GM10266 (cell line): ENCODE measurements around the gene MEIG1.
A peak's percentile ranks its signal among the peaks of the same experiment; 100 is the strongest.

ENCODE experiments used
- DNase-seq: peaks from one replicate; pipeline ENCODE4 v3.0.0; 2012; ENCODE audit errors: extremely low spot score
- CTCF ChIP-seq: IDR thresholded peaks from 2 replicates; pipeline ENCODE4 v1.5.1; 2012; ENCODE audit warnings: mild to moderate bottlenecking, low read depth; ENCODE audit not compliant: control insufficient read depth, insufficient read depth; ENCODE audit errors: missing control alignments

MEIG1 gene

GRCh38 chr10:14947268-14947667 is 11.9 kb upstream of the MEIG1 start:
- no peak for DNase-seq
- TF ChIP-seq CTCF: no peak

DNA sequence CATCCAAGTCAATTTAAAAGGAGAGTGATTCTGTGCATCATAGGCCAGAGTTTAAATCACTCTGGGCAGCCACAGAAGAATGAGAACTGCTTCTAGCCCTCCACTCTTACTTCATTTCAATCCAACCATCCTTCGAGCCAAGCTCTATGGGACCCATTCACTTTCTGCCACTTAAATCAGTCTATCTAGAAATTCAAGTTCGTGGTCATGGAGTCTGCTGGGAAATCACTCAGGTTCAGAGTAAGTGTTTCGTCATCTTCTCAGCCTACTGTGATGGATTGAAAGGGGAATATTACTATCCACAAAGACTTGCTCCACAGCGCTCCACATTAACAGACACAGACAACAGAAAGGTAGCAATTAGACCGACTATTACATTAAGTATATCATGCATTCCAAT is 9.9 kb upstream of the MEIG1 start:
- TF ChIP-seq CTCF: no peak
- no peak for DNase-seq

DNA sequence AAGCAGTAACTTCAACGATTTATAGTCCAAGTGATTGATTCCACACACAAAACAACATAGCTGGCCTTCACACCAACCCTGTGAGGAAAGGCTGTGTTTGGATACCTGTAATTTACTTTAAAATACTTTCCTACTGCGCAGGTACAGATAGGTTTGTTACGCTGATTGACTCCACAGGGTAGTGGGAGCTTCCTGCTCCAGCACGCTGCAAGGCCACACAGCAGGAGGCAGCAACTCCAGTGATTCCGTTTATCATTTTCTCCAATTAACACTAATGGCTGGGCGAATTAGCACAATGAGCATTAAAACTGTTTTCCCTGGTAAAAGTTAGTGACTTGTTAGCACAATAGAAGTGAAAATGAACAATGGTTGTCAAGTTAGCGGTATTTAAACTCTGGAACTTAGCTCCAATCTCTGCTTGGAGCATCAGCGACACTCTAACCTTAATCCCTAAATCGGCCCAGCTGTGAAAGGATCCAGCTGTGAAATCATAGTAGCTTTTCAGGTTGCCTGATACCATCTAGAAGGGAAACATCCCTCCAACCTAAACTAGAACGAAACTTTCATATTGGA is 6.3 kb upstream of the MEIG1 start:
- no peak for DNase-seq
- TF ChIP-seq CTCF: no peak

- peak; percentile 14 for TF ChIP-seq CTCF
- peak; percentile 28 for DNase-seq
Observed at GRCh38 chr10:14953424-14954000, 5.7 kb upstream of the MEIG1 start.

- peak; percentile 87 for DNase-seq
- no peak for TF ChIP-seq CTCF
Observed at GRCh38 chr10:14954001-14954770, 5.0 kb upstream of the MEIG1 start, which contains the start of gene DCLRE1C. Gene DCLRE1C, minus strand, starts transcription at chr10:14954096. Its CDS starts 86 bp downstream, at chr10:14954010.

- no peak for DNase-seq
- TF ChIP-seq CTCF: no peak
Observed at GRCh38 chr10:14954934-14955333, 4.3 kb upstream of the MEIG1 start.

DNA sequence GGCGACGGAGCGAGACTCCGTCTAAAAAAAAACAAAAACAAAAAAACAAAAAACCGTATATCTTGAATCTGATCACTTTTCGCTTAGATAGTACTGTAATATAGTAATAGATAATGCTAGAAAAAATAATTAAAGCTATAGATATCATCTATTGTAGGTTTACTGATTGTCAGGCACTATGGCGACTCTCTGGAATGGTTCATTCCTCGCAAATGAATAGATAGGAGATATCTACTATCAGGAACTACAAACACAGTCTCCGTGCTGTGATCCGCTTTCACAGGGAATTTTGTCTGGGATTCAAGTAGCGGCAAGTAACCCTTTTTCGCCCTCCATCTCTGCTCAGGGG is 342 bp upstream of the MEIG1 start:
- DNase-seq: no peak
- no peak for TF ChIP-seq CTCF
